ENCODE measurements around the gene ZNF646. TPM values are rescaled to one million over a fixed set of nuclear protein-coding genes. Genes with fewer than 3 reads are reported as not detected.
A peak's percentile ranks its signal among the peaks of the same experiment; 100 is the strongest.

The ZNF646 gene
- total RNA-seq, 6 experiments from 2014 or later = 13.0 to 16.3 (median 14.7) TPM

DNA sequence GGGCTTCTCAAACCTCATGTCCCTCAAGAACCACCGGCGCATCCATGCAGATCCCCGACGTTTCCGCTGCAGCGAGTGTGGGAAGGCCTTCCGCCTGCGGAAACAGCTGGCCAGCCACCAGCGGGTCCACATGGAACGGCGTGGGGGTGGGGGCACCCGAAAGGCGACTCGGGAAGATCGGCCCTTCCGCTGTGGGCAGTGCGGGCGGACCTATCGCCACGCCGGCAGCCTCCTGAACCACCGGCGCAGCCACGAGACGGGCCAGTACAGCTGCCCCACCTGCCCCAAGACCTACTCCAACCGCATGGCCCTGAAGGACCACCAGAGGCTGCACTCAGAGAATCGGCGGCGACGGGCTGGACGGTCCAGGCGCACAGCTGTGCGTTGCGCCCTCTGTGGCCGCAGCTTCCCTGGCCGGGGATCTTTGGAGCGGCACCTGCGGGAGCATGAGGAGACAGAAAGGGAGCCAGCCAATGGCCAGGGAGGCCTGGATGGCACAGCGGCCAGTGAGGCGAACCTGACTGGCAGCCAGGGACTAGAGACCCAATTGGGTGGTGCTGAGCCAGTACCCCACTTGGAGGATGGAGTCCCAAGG lies 5.9 kb downstream of the ZNF646 start:
- Mint-ChIP-seq H3K27me3 (ENCODE audit: insufficient read depth) (no peaks in the 10 kb centered on the region), H3K36me3 (ENCODE audit: low read depth) (peaks cover 13% of the 10 kb centered on the region), H3K27ac (no peak overlapping the region), H3K9me3 (no peaks in the 10 kb centered on the region), H3K4me3 (no peak overlapping the region), H3K4me1 (ENCODE audit: low read depth) (peaks cover 7% of the 10 kb centered on the region)
- TF ChIP-seq, protein P1, sequence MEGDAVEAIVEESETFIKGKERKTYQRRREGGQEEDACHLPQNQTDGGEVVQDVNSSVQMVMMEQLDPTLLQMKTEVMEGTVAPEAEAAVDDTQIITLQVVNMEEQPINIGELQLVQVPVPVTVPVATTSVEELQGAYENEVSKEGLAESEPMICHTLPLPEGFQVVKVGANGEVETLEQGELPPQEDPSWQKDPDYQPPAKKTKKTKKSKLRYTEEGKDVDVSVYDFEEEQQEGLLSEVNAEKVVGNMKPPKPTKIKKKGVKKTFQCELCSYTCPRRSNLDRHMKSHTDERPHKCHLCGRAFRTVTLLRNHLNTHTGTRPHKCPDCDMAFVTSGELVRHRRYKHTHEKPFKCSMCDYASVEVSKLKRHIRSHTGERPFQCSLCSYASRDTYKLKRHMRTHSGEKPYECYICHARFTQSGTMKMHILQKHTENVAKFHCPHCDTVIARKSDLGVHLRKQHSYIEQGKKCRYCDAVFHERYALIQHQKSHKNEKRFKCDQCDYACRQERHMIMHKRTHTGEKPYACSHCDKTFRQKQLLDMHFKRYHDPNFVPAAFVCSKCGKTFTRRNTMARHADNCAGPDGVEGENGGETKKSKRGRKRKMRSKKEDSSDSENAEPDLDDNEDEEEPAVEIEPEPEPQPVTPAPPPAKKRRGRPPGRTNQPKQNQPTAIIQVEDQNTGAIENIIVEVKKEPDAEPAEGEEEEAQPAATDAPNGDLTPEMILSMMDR (IDR thresholded peaks at IDR 0.05) = no peak
- DNase-seq = no peak

DNA sequence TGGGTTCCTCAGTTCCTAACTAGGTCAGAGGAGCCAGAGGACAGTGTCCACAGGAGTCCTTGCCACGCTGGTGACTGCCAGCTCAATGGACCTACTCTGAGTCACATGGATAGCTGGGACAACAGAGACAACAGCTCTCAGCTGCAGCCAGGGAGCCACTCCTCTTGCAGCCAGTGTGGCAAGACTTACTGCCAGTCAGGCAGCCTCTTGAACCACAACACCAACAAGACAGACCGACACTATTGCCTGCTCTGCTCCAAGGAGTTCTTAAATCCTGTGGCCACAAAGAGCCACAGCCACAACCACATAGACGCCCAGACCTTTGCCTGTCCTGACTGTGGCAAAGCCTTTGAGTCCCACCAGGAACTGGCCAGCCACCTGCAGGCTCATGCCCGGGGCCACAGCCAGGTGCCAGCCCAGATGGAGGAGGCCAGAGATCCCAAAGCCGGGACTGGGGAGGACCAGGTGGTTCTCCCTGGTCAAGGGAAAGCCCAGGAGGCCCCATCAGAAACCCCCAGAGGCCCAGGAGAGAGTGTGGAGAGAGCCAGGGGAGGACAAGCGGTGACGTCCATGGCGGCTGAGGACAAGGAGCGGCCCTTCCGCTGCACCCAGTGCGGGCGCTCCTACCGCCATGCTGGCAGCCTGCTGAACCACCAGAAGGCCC lies 6.7 kb downstream of the ZNF646 start:
- no peak for DNase-seq
- Mint-ChIP-seq H3K9me3 (no peaks in the 10 kb centered on the region), H3K27me3 (ENCODE audit: insufficient read depth) (peaks cover 1% of the 10 kb centered on the region; the same call in 1 of the 2 replicates), H3K36me3 (ENCODE audit: low read depth) (peaks cover 13% of the 10 kb centered on the region), H3K4me3 (no peak overlapping the region), H3K27ac (0 out of 2 replicates have a peak overlapping the region, but pooled peaks have one; percentile 29), H3K4me1 (ENCODE audit: low read depth) (peaks cover under 1% of the 10 kb centered on the region; the same call in 1 of the 2 replicates)
- TF ChIP-seq, protein P1 (IDR thresholded peaks at IDR 0.05) = no peak

DNA sequence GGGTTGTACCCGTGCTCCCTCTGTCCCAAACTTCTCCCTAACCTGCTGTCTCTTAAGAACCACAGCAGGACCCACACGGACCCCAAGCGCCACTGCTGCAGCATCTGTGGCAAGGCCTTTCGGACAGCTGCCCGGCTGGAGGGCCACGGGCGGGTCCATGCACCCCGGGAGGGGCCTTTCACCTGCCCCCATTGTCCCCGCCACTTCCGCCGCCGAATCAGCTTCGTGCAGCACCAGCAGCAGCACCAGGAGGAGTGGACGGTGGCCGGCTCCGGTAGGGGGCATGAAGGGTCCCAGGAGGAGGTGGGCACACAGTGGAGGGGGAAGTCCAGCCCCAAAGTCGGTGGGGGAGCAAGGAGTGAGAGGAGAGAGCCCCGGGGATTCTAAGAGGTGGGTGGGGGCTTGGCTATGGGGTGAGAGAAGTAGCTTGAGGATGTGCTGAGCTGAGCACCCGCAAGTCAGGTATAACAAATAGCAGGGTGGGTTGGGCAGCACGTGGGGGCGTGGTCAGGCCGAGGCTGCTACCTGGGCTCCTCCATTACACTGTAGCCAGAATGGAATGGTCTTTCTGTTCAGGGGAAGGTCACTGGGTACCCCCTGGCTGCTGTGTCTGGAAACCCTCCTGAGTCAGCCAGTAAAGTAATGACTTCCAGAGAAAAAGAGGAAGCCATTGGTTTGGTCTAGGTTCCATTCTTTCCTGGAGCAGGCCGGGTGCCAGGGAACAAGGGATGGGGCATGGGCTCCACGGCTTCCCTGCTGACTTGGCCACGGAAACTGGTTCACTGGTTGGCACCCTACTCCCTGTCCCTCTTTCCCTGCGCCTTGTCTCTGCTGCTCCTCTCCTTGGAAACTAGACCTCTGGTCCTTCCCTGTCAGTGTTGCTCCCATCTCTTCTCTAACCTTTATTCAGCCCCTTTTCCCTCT lies 7.5 kb downstream of the ZNF646 start:
- no peak overlapping the region for H3K4me3 Mint-ChIP-seq
- H3K9me3 Mint-ChIP-seq = no peaks in the 10 kb centered on the region
- no peaks in the 10 kb centered on the region; the same call in 1 of the 2 replicates for H3K4me1 Mint-ChIP-seq (ENCODE audit: low read depth)
- H3K27ac Mint-ChIP-seq = peak overlapping the region; percentile 1; the same call in 1 of the 2 replicates
- peaks cover 13% of the 10 kb centered on the region for H3K36me3 Mint-ChIP-seq (ENCODE audit: low read depth)
- DNase-seq = no peak
- TF ChIP-seq, protein P1 (IDR thresholded peaks at IDR 0.05) = no peak
- peaks cover 1% of the 10 kb centered on the region; the same call in 1 of the 2 replicates for H3K27me3 Mint-ChIP-seq (ENCODE audit: insufficient read depth)

DNA sequence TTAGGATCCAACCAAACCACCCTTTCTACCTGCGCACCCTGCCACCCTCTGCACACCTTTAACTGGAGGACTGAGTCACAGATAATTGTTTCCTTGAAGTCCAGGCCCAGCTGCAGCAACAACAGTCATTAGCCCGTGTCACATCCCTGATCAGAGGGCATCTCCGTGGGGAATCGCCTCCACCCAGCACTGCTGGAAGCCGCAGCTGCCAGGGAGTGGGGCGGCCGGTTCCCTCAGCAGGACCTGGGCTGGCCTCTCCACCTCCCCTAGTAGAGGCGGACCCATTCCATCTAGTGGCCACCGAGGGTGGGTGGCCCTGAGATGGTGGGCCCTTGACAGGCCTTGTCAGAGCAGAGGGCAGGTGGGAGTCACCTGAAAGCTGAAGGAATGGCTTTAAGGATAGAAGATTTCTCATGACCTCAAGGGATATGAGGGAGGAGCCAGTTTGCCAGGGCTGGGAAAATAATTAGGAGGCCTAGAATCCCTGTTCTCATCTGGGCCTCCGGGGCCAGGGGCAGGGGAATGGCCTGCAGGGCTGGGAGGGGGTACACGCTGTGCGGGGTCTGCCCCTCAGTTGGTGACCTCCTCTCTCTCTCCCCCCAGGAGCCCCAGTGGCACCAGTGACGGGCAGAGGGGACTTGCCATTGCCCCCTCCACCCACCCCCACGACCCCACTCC lies 8.3 kb downstream of the ZNF646 start:
- TF ChIP-seq, protein P1 (IDR thresholded peaks at IDR 0.05) = no peak
- Mint-ChIP-seq H3K4me1 (ENCODE audit: low read depth) (no peaks in the 10 kb centered on the region; the same call in 1 of the 2 replicates), H3K4me3 (no peak overlapping the region), H3K27ac (peak overlapping the region; percentile 1; the same call in 1 of the 2 replicates), H3K9me3 (no peaks in the 10 kb centered on the region), H3K36me3 (ENCODE audit: low read depth) (peaks cover 13% of the 10 kb centered on the region), H3K27me3 (ENCODE audit: insufficient read depth) (peaks cover 3% of the 10 kb centered on the region)
- no peak for DNase-seq

DNA sequence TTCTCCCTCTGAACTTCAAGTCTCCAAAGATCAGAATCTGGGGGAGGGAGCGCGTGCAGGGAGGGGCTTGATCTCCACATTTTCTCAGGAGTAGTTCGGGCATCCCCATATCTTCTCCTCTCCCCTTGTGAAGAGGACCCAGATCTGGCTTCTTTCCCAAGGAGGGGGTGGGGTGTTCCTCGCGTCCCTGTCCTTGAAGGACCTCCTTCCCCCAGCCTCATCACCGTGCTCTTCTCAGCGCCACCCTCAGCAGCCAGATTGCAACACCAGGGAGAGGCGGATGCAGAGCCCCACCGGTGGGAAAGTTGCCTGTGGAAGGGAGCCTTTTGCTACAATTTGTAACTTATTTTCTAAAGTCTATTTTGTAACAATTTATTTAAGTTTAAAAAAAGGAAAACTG lies 8.9 kb downstream of the ZNF646 start:
- Mint-ChIP-seq H3K9me3 (no peaks in the 10 kb centered on the region), H3K4me1 (ENCODE audit: low read depth) (no peaks in the 10 kb centered on the region; the same call in 1 of the 2 replicates), H3K36me3 (ENCODE audit: low read depth) (peaks cover 8% of the 10 kb centered on the region), H3K27me3 (ENCODE audit: insufficient read depth) (peaks cover 3% of the 10 kb centered on the region), H3K27ac (no peak overlapping the region), H3K4me3 (no peak overlapping the region)
- TF ChIP-seq, protein P1 (IDR thresholded peaks at IDR 0.05) = no peak
- no peak for DNase-seq

Measured in HFFc6 (cell line).